Naive thymus-derived CD4-positive, alpha-beta T cell (primary cell): Measurements from ENCODE around the gene GPR171. TPM values are rescaled to one million over a fixed set of nuclear protein-coding genes. Genes with fewer than 3 reads are reported as not detected.
"Not testable (repeated sequence)": the region's sequence is repeated elsewhere in the genome, so short reads cannot be mapped to it uniquely, and the experiment has no call there.

Experiments used
- ATAC-seq: fragments of 150-1000 bp; cut with Tn5 transposase; 2 replicates; pipeline ENCODE4 v1.10.0; 2021; ENCODE audit warnings: mild to moderate bottlenecking, moderate library complexity
- CTCF ChIA-PET: fragments of 350-600 bp; sonication (Branson Sonifier 250); formaldehyde crosslinking; loops from one replicate; lab custom pipeline; 2021; ENCODE audit warnings: antibody characterized with exemption; lab: Charles Lee
- POLR2A ChIA-PET: fragments of 350-600 bp; sonication (Branson Sonifier 250); formaldehyde crosslinking; loops from one replicate; lab custom pipeline; 2021; ENCODE audit warnings: antibody characterized with exemption, inconsistent platforms; lab: Charles Lee
- DNase-seq, 9 donors: peaks; one replicate each; pipeline versions ENCODE4 v3.0.0 to v3.0.0-alpha.2; 2020 to 2022; ENCODE audit warnings: mixed read lengths in 1 of 9
- H3K27ac ChIP-seq: one replicate; pipeline ENCODE4 v1.7.0; 2013; ENCODE audit warnings: mild to moderate bottlenecking, low read depth, low read length, moderate library complexity
- H3K27me3 ChIP-seq, 2 donors: one replicate each; pipeline ENCODE4 v1.7.0; 2013; ENCODE audit warnings: low read length in 2 of 2, mild to moderate bottlenecking in 2 of 2, moderate library complexity in 2 of 2; ENCODE audit not compliant: control insufficient read depth in 2 of 2, insufficient read depth in 2 of 2
- H3K36me3 ChIP-seq, 3 experiments: 1 replicate in 2 of 3; 2 replicates in 1 of 3; pipeline ENCODE4 v1.7.0; 2013; ENCODE audit warnings: low read length in 3 of 3, mild to moderate bottlenecking in 3 of 3, moderate library complexity in 1 of 3; ENCODE audit not compliant: insufficient read depth in 3 of 3, control insufficient read depth in 2 of 3
- H3K4me1 ChIP-seq, 2 donors: one replicate each; pipeline ENCODE4 v1.7.0; 2013; ENCODE audit warnings: low read length in 2 of 2, mild to moderate bottlenecking in 2 of 2, moderate library complexity in 1 of 2; ENCODE audit not compliant: control insufficient read depth in 2 of 2, insufficient read depth in 2 of 2
- H3K4me3 ChIP-seq: 2 replicates; pipeline ENCODE4 v1.7.0; 2013; ENCODE audit warnings: mild to moderate bottlenecking, low read length
- H3K9me3 ChIP-seq, 3 experiments: 1 replicate in 2 of 3; 2 replicates in 1 of 3; pipeline ENCODE4 v1.7.0; 2013; ENCODE audit warnings: low read length in 3 of 3; ENCODE audit not compliant: control insufficient read depth in 2 of 3
- H3K27ac Mint-ChIP-seq, 9 donors: one replicate each; pipeline ENCODE4 v1.8.0; 2020 to 2022; ENCODE audit warnings: mixed read lengths in 9 of 9, mild to moderate bottlenecking in 8 of 9, moderate library complexity in 5 of 9, inconsistent platforms in 2 of 9
- H3K27me3 Mint-ChIP-seq, 5 donors: one replicate each; pipeline ENCODE4 v1.8.0; 2021 to 2022; ENCODE audit warnings: mixed read lengths in 5 of 5, mild to moderate bottlenecking in 1 of 5
- H3K36me3 Mint-ChIP-seq, 5 donors: one replicate each; pipeline ENCODE4 v1.8.0; 2020 to 2022; ENCODE audit warnings: mixed read lengths in 5 of 5, mild to moderate bottlenecking in 3 of 5, inconsistent platforms in 1 of 5
- H3K4me1 Mint-ChIP-seq, 7 donors: one replicate each; pipeline ENCODE4 v1.8.0; 2020 to 2022; ENCODE audit warnings: mixed read lengths in 7 of 7, mild to moderate bottlenecking in 3 of 7, inconsistent platforms in 1 of 7
- H3K4me3 Mint-ChIP-seq, 10 donors: one replicate each; pipeline ENCODE4 v1.8.0; 2020 to 2022; ENCODE audit warnings: mild to moderate bottlenecking in 10 of 10, mixed read lengths in 10 of 10, moderate library complexity in 6 of 10, inconsistent platforms in 2 of 10
- H3K9me3 Mint-ChIP-seq, 11 donors: one replicate each; pipeline ENCODE4 v1.8.0; 2020 to 2022; ENCODE audit warnings: mixed read lengths in 11 of 11, mild to moderate bottlenecking in 4 of 11, inconsistent platforms in 1 of 11, moderate library complexity in 1 of 11
- intact Hi-C, 2 donors: fragments of 100-400 bp; cut with micrococcal nuclease; formaldehyde crosslinking; loops; one replicate each; pipeline ENCODE4 v1.15.1; 2023
- polyA plus RNA-seq, 2 donors: library from polyadenylated mRNA; unstranded; fragments of 300-500 nt; fragmentation: Illumina TruSeq; gene quantifications; one replicate each; pipeline ENCODE4 v1.2.3, GENCODE V29; 2021
- total RNA-seq, 6 experiments: library from RNA in 5 of 6; stranded (reverse) in 5 of 6; gene quantifications; 1 replicate in 5 of 6; 2 replicates in 1 of 6; pipeline ENCODE4 v1.2.3 and lab custom pipeline; 2021 to 2026

GPR171 gene
- total and polyA plus RNA-seq, 7 experiments from 2014 or later: 16.0 to 251 (median 65.5) TPM

- no peak for ATAC-seq
- Mint-ChIP-seq H3K4me3 (no peak overlapping the region), H3K36me3 (peaks cover 0 to 5% (median 0%) of the 10 kb centered on the region in 5 donors), H3K27ac (peak overlapping the region in 1 of 9 donors; percentile 26), H3K4me1 (peaks cover 10 to 24% (median 20%) of the 10 kb centered on the region in 7 donors), H3K27me3 (no peaks in the 10 kb centered on the region), H3K9me3 (no peaks in the 10 kb centered on the region)
- POLR2A ChIA-PET: interaction anchor here (0.7 kb wide), 1 partner anchor 11 kb away, joined by 3 read pairs; no protein-coding TSS in a partner anchor
- Histone ChIP-seq H3K9me3 (no peaks in the 10 kb centered on the region), H3K27ac (no peak overlapping the region), H3K27me3 (peaks cover 0 to 4% of the 10 kb centered on the region in 2 donors), H3K36me3 (no peaks in the 10 kb centered on the region), H3K4me1 (no peaks in the 10 kb centered on the region), H3K4me3 (no peak overlapping the region)
- intact Hi-C loops: no loop called here
- CTCF ChIA-PET: interaction anchor here (1.9 kb wide), 1 partner anchor 65 kb away, joined by 4 read pairs; no protein-coding TSS in a partner anchor
- DNase-seq: no peak
Measured at GRCh38 chr3:151232991-151233390, 30.0 kb upstream of the GPR171 start.

- H3K4me3 ChIP-seq, DNase-seq, H3K9me3 Mint-ChIP-seq, POLR2A ChIA-PET, ATAC-seq, H3K27ac Mint-ChIP-seq, H3K27ac ChIP-seq, intact Hi-C loops, H3K4me3 Mint-ChIP-seq, H3K4me1 ChIP-seq, H3K9me3 ChIP-seq, H3K27me3 Mint-ChIP-seq, H3K36me3 ChIP-seq, H3K27me3 ChIP-seq, H3K36me3 Mint-ChIP-seq: not testable (repeated sequence)
- peaks cover 14 to 30% (median 26%) of the 10 kb centered on the region in 7 donors for H3K4me1 Mint-ChIP-seq
- CTCF ChIA-PET: interaction anchor here (1.9 kb wide), 1 partner anchor 65 kb away, joined by 4 read pairs; no protein-coding TSS in a partner anchor
Measured at GRCh38 chr3:151232403-151232802, 29.4 kb upstream of the GPR171 start.

GRCh38 chr3:151230646-151231045 lies 27.6 kb upstream of the GPR171 start:
- Histone ChIP-seq H3K27me3 (no peaks in the 10 kb centered on the region), H3K4me3 (no peak overlapping the region), H3K9me3 (no peaks in the 10 kb centered on the region), H3K4me1 (peaks cover 0 to 5% of the 10 kb centered on the region in 2 donors), H3K36me3 (no peaks in the 10 kb centered on the region), H3K27ac (no peak overlapping the region)
- ATAC-seq: no peak
- no peaks in the 10 kb centered on the region for H3K9me3 Mint-ChIP-seq
- peak overlapping the region in 9 of 10 donors; percentile 4 to 80 (median 50) for H3K4me3 Mint-ChIP-seq
- H3K4me1 Mint-ChIP-seq: peaks cover 16 to 48% (median 35%) of the 10 kb centered on the region in 7 donors
- peak overlapping the region in 6 of 9 donors; percentile 30 to 81 (median 56) for H3K27ac Mint-ChIP-seq
- H3K36me3 Mint-ChIP-seq: peaks cover 0 to 9% (median 0%) of the 10 kb centered on the region in 5 donors
- intact Hi-C loops: loop anchor here in 1 of 2 donors (2.0 kb wide), 1 partner anchor 38 kb away; no protein-coding TSS in a partner anchor
- CTCF ChIA-PET: interaction anchor here (0.6 to 7.2 kb wide), 6 partner anchors 23 to 1100 kb away, joined by 3 to 133 read pairs (median 4); partner anchors contain the start of gene P2RY14
- H3K27me3 Mint-ChIP-seq: no peaks in the 10 kb centered on the region
- POLR2A ChIA-PET: interaction anchor here (0.6 to 5.6 kb wide), 4 partner anchors 9 to 50 kb away, joined by 3 to 39 read pairs (median 4); partner anchors contain the start of gene P2RY14
- peak in 1 of 9 donors; percentile 19 for DNase-seq

- peak overlapping the region in 2 of 10 donors; percentile 16 to 64 for H3K4me3 Mint-ChIP-seq
- peaks cover 0 to 9% of the 10 kb centered on the region in 2 donors for H3K4me1 ChIP-seq
- DNase-seq: no peak
- peaks cover 19 to 63% (median 43%) of the 10 kb centered on the region in 7 donors for H3K4me1 Mint-ChIP-seq
- H3K36me3 Mint-ChIP-seq: peaks cover 0 to 8% (median 0%) of the 10 kb centered on the region in 5 donors
- no peaks in the 10 kb centered on the region for H3K9me3 ChIP-seq
- peak overlapping the region in 6 of 9 donors; percentile 6 to 84 (median 34) for H3K27ac Mint-ChIP-seq
- no peak overlapping the region for H3K4me3 ChIP-seq
- no peaks in the 10 kb centered on the region for H3K36me3 ChIP-seq
- ChIA-PET POLR2A (interaction anchor here (1.3 to 5.6 kb wide), 3 partner anchors 21 to 61 kb away, joined by 3 to 39 read pairs (median 13); partner anchors contain the start of gene P2RY14), CTCF (interaction anchor here (0.9 to 7.2 kb wide), 16 partner anchors 11 to 526 kb away, joined by 3 to 133 read pairs (median 5); partner anchors contain the start of genes GPR171 and P2RY14)
- H3K9me3 Mint-ChIP-seq: no peaks in the 10 kb centered on the region
- H3K27ac ChIP-seq: no peak overlapping the region
- no peaks in the 10 kb centered on the region for H3K27me3 Mint-ChIP-seq
- intact Hi-C loops: loop anchor here in 1 of 2 donors (2.0 to 5.0 kb wide), 2 partner anchors 209 to 610 kb away; no protein-coding TSS in a partner anchor
- no peak for ATAC-seq
- H3K27me3 ChIP-seq: no peaks in the 10 kb centered on the region
Measured at GRCh38 chr3:151228666-151229040, 25.6 kb upstream of the GPR171 start.

- H3K9me3 ChIP-seq: no peaks in the 10 kb centered on the region
- Mint-ChIP-seq H3K27ac (peak overlapping the region in 8 of 9 donors; percentile 6 to 84 (median 51)), H3K4me1 (peaks cover 19 to 63% (median 43%) of the 10 kb centered on the region in 7 donors), H3K4me3 (peak overlapping the region in 7 of 10 donors; percentile 6 to 68 (median 35)), H3K9me3 (peaks cover 0 to 5% (median 0%) of the 10 kb centered on the region in 11 donors), H3K36me3 (peaks cover 0 to 9% (median 0%) of the 10 kb centered on the region in 5 donors), H3K27me3 (no peaks in the 10 kb centered on the region)
- H3K27me3 ChIP-seq: no peaks in the 10 kb centered on the region
- ChIA-PET POLR2A (interaction anchor here (1.3 to 5.6 kb wide), 3 partner anchors 20 to 60 kb away, joined by 3 to 39 read pairs (median 13); partner anchors contain the start of gene P2RY14), CTCF (interaction anchor here (0.9 to 7.2 kb wide), 21 partner anchors 9 to 525 kb away, joined by 3 to 133 read pairs (median 5); partner anchors contain the start of genes GPR171 and P2RY14)
- ATAC-seq (peak; percentile 93), DNase-seq (peak; percentile 47 to 84 (median 77))
- no peaks in the 10 kb centered on the region for H3K36me3 ChIP-seq
- peaks cover 0 to 9% of the 10 kb centered on the region in 2 donors for H3K4me1 ChIP-seq
- H3K27ac ChIP-seq: no peak overlapping the region
- H3K4me3 ChIP-seq: no peak overlapping the region
- intact Hi-C loops: loop anchor here (1.0 to 5.0 kb wide), 17 partner anchors 17 to 1296 kb away; partner anchors contain the start of genes GPR171 (in 2 of the 2) and P2RY14 (in 2 of the 2)
Measured at GRCh38 chr3:151227807-151228665, 25.0 kb upstream of the GPR171 start.
